MV-4-11 (cell line): ENCODE measurements around the gene IKBIP.
"Not testable (repeated sequence)": the region's sequence is repeated elsewhere in the genome, so short reads cannot be mapped to it uniquely, and the experiment has no call there.

Experiments
- DNase-seq: peaks from one replicate; lab custom pipeline; 2025; lab: John Stamatoyannopoulos, UW

The IKBIP gene

DNA sequence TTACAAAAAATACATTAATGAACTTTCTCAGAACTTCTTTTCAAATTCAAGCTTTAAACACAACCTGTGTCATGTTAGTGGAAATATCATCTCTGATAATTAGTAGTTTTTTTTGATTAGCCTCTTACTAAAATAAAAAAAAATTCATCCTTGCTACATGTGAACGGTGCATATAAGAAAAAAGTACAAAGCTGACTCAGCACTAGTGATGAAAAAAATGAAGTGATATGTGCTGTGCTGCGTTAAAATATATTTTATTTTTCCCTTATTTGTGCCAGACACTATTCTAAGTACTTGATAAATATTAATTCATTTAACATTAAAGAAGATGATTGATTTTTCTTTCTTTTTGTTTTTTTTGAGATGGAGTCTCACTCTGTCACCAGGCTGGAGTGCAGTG, 7.5 kb downstream of the IKBIP start:
- no peak for DNase-seq

DNA sequence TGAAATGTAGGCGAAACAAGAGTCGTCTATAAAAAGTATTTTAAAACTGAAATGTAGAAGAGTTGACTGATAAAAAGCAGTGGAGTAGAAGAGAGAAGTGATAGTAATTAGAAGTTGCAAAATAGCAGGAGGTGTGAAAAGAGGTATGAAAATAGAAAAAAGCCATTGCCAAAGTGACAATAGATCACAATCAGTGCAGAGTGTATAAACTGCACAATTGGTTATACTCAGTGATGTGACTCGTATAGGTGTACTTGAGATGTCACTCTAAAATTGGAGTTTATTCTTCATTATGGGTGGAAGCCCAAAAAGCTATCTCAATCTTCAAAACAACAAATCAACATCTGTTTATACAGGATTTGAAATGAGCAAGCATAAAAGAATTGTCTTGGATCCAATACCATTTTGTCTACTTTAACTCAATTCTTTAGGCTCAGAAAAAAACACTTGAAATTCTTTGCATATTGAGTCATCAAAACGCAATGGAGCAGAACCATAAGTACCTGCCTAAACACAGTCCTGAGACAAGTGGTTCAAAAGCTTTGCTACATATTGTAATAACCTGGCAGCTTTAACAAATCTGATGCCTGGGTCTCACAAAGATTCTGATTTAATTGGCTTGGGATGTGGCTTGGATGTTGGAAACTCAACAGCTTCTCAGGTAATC, 8.8 kb downstream of the IKBIP start:
- no peak for DNase-seq

GRCh38 chr12:98618952-98619351, 25.6 kb downstream of the IKBIP start:
- DNase-seq = peak; percentile 94

DNA sequence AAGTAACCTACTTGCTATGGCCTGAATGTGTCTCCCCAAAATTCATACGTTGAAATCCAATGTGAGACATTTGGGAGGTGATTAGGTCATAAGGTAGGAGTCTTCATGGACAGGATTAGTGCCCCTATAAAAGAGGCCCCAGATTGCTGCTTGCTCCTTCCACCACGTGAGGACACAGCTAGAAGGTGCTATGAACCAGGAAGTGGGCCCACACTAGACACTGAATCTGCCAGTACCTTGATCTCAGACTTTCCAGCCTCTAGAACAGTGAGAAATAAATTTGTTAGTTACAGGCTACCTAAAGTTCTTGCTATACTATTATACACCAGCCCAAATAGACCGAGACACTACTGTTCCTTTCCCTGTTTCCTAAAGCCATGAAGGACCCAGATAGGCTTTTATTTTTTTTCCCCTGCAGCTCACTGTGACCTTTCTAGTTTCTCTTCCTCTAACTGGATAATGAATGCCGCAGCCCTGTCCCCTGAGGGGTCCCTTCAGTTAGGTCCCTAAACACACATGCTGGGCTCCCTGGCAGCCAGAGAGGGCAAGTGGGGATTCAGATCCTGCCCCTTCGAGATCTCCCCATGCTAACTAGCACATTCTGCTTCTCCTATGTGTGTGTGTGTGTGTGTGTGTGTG, 31.8 kb downstream of the IKBIP start:
- DNase-seq = peak; percentile 90

GRCh38 chr12:98610596-98610995, 34.0 kb downstream of the IKBIP start:
- no peak for DNase-seq

GRCh38 chr12:98606359-98606988, 38.1 kb downstream of the IKBIP start:
- DNase-seq = peak; percentile 41

- no peak for DNase-seq
Measured at GRCh38 chr12:98601924-98602323, 42.7 kb downstream of the IKBIP start.

GRCh38 chr12:98597313-98597712, 47.3 kb downstream of the IKBIP start:
- DNase-seq = not testable (repeated sequence)

GRCh38 chr12:98595243-98595988, 49.2 kb downstream of the IKBIP start:
- DNase-seq = peak; percentile 25

DNA sequence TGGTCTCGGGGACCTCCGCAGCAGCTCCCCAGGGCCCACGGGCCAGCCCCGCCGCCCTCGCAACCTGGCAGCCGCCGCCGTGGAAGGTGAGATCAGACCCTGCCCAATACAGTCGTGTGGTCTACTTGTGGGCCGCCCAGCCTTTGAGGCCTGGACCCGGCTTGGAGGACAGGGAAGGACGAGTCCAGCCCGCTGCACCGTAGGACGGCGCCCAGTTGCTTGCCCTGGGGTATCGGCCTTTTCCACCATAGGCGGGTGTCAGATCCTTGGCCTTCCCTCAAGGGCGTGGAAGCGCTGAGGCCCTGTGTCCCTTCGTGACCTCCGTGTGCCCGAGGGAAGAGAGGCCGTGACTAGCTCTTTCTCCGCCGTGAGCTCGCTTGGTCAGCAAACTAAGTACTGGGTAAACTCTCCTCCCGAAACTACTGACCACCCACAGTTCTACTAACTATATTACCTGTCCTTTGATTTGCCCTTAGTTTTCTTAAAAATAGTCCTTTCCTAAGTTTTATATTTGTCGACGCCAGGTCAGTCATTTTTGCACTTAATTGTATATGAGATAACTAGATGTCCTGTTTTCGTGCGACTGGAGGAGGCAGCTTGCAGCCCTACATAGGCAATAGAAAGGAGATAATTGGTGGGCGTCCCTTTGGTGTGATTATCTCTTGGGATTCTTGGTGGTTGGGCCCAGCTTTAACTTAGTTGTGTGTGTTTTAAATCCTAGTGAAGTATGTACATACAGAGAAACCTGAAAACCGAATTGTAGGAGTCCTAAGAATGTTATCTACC, 50.3 kb downstream of the IKBIP start:
- no peak for DNase-seq

DNA sequence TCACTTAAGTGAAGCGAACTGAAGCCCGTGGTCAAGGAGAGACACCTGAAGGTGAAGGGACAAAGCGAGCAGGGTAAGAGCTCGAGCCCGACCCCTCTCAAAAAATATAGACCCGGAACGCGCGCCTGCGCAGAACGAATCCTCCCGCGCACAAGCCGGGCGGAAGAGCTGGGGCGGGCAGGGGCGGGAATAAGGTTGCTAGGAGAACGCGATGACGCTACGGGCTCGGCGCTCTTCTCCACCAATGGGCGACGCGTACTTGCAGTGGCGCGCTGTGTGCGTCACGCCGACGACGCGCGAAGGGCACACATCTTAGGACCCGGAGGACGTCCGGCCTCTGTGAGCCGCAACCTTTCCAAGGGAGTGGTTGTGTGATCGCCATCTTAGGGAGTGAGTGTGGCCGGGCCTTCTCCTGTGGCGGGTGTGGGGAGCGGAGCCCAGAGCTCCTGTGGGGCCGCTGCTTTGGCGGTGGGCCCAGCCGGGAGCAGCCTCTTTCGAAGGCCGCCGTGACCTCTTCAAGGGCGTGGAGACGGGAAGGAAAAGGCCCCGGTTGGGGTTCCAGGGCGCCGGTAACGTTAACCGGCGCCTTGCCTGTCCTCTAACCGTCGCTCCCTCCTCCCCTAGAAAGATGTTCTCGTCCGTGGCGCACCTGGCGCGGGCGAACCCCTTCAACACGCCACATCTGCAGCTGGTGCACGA, 51.1 kb downstream of the IKBIP start, which contains the start of gene SLC25A3:
Gene SLC25A3, plus strand, starts transcription at position 336 of the 699 bp plus-strand sequence. Its CDS starts 293 bp downstream, at position 629.
- peak; percentile 97 for DNase-seq

GRCh38 chr12:98592825-98593322, 51.7 kb downstream of the IKBIP start:
- DNase-seq = no peak

DNA sequence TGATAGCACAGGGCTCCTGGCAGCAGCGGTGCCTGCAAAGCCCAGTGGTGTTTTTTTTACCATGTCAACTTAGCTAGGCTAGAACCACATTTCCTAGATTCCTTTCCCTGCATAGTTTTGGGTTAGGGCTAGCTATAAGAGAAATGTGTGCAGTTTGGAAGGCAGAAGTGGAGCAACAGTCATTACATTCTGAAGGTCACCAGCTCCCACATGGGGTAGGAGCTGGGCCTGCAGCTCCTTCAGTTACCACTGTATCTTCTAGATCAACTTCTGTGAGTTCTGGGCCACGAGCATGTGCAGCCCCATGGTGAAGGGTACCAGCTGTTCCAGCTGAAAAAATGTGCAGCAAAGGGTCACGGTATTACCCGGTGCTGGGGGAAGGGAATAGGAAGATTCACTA, 53.4 kb downstream of the IKBIP start:
- peak; percentile 50 for DNase-seq

DNA sequence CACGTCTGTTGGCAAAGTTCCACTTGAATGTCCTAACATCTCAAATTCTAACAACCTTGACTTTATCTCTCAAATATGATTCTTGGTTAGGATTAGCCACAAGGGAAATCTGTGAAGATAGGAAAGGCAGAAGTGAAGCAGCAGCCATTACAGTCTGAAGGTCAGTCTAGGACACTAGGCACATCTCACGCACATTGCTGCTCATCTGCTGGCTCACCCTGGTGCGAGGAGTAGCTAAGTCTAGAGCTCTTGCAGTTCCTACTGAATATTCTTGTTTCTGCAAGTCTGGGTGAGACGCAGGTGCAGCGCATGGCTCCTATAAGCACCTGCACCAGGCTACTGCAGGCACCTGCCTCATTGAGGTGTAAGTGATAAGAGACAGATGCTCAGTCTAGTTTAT, 57.5 kb downstream of the IKBIP start:
- no peak for DNase-seq

DNA sequence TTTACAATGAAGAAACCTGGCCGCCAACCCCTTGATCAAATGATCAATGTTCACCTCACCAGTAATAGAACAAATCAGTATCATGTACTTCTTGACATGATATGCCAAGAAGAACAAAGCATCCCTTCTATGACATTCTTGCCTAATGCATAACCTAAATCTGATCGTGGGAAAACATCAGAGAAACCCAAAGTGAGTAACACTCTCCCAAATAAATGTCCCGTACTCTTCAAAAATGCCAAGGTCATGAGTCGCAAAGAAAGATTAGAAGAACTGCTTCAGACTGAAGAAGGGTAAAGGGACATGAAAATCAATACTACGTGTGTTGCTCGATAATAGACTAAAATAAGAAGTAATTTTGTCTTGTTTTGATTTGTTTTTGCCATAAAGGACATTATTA, 62.5 kb downstream of the IKBIP start:
- DNase-seq = no peak

GRCh38 chr12:98581101-98581500, 63.5 kb downstream of the IKBIP start:
- DNase-seq = no peak

GRCh38 chr12:98580695-98581094, 63.9 kb downstream of the IKBIP start:
- no peak for DNase-seq

GRCh38 chr12:98579835-98580234, 64.8 kb downstream of the IKBIP start:
- DNase-seq = no peak

GRCh38 chr12:98579347-98579746, 65.2 kb downstream of the IKBIP start:
- no peak for DNase-seq

GRCh38 chr12:98578821-98579220, 65.8 kb downstream of the IKBIP start:
- no peak for DNase-seq

GRCh38 chr12:98578392-98578791, 66.2 kb downstream of the IKBIP start:
- no peak for DNase-seq
